NCI-H82 treated with DMSO at 0.1 percent for 48 hours (cell line): ENCODE measurements around the gene PLN.

Experiments
- DNase-seq: peaks from one replicate; lab custom pipeline; 2025; ENCODE audit not compliant: unreplicated experiment; lab: John Stamatoyannopoulos, UW

The PLN gene

GRCh38 chr6:118536478-118536877, 11.6 kb upstream of the PLN start:
- DNase-seq, result no peak

GRCh38 chr6:118537574-118537973, 10.5 kb upstream of the PLN start:
- no peak for DNase-seq

- DNase-seq, result no peak
Observed at GRCh38 chr6:118542184-118542952, 5.7 kb upstream of the PLN start.

GRCh38 chr6:118544105-118544504, 4.0 kb upstream of the PLN start:
- no peak for DNase-seq

GRCh38 chr6:118546164-118546879, 1.8 kb upstream of the PLN start:
- no peak for DNase-seq

GRCh38 chr6:118546880-118547218, 1.2 kb upstream of the PLN start:
- DNase-seq, result no peak

GRCh38 chr6:118548613-118549012, 517 bp downstream of the PLN start:
- DNase-seq, result no peak

GRCh38 chr6:118551063-118552053, 3.3 kb downstream of the PLN start:
- peak; percentile 62 for DNase-seq

GRCh38 chr6:118553132-118553531, 5.0 kb downstream of the PLN start:
- no peak for DNase-seq

- DNase-seq, result no peak
Observed at GRCh38 chr6:118554698-118555097, 6.6 kb downstream of the PLN start.

- DNase-seq, result no peak
Observed at GRCh38 chr6:118558464-118559217, 10.5 kb downstream of the PLN start.

- DNase-seq, result no peak
Observed at GRCh38 chr6:118559659-118560058, 11.6 kb downstream of the PLN start.

GRCh38 chr6:118562248-118562647, 14.2 kb downstream of the PLN start:
- DNase-seq, result no peak

GRCh38 chr6:118562959-118563358, 14.9 kb downstream of the PLN start:
- DNase-seq, result no peak

- no peak for DNase-seq
Observed at GRCh38 chr6:118565311-118565960, 17.3 kb downstream of the PLN start.

GRCh38 chr6:118567974-118568373, 19.9 kb downstream of the PLN start:
- DNase-seq, result no peak

GRCh38 chr6:118569498-118569897, 21.4 kb downstream of the PLN start:
- DNase-seq, result no peak

- DNase-seq, result no peak
Observed at GRCh38 chr6:118571121-118571520, 23.0 kb downstream of the PLN start.

- DNase-seq, result no peak
Observed at GRCh38 chr6:118574051-118574865, 26.2 kb downstream of the PLN start.
